ENCODE data around the gene GLE1.

DNA sequence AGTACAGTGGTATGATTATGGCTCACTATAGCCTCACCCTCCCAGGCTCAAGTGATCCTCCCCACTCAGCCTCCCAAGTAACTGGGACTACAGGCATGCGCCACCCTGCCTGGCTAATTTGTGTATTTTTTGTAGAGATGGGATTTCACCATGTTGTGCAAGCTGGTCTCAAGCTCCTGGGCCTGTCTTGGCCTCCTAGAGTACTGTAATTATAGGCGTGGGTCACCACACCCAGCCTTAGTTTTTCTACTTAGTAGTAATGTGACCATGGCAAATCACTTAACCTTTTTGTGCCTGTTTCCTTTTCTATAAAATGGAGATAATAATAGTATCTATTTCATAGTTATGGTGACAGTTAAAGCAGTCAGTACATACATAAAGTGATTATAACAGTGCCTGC, 22.2 kb downstream of the GLE1 start:
- TF ChIP-seq SUZ12 (IDR thresholded peaks at IDR 0.05; ENCODE audit: extremely low read depth, insufficient read depth, insufficient read length) (no peak), YY1 (IDR thresholded peaks at IDR 0.05; ENCODE audit: insufficient read depth, insufficient read length) (no peak), ZNF274 (IDR thresholded peaks at IDR 0.05; ENCODE audit: low read depth, low read length) (no peak)
